MM.1S (cell line): Measurements from ENCODE around the gene MOB3B.

Source experiments
- DNase-seq: peaks from one replicate; pipeline ENCODE4 v3.0.0-alpha.2; 2015
- H2AFZ ChIP-seq: fragments of 300-600 bp; sonication (generic); 2 replicates; pipeline ENCODE4 v1.6.0; 2016; ENCODE audit warnings: antibody characterized with exemption, low read length
- H3F3A ChIP-seq: fragments of 300-600 bp; sonication (generic); 2 replicates; pipeline ENCODE4 v1.6.1; 2016; ENCODE audit warnings: mild to moderate bottlenecking, antibody characterized with exemption, low read length, moderate library complexity, mixed read lengths; ENCODE audit not compliant: insufficient read depth
- H3K27ac ChIP-seq: fragments of 300-600 bp; sonication (generic); 2 replicates; pipeline ENCODE4 v1.5.1; 2016; ENCODE audit warnings: mild to moderate bottlenecking, low read length
- H3K27me3 ChIP-seq: fragments of 300-600 bp; sonication (generic); replicated peaks from 2 replicates; pipeline ENCODE4 v1.6.0; 2016; ENCODE audit warnings: low read length; ENCODE audit not compliant: insufficient read depth
- H3K36me3 ChIP-seq: fragments of 300-600 bp; sonication (generic); replicated peaks from 2 replicates; pipeline ENCODE4 v1.6.1; 2016; ENCODE audit warnings: mild to moderate bottlenecking, low read length, mixed read lengths; ENCODE audit not compliant: insufficient read depth
- H3K4me1 ChIP-seq: fragments of 300-600 bp; sonication (generic); 2 replicates; pipeline ENCODE4 v1.6.1; 2016; ENCODE audit warnings: low read length, mixed read lengths
- H3K4me2 ChIP-seq: fragments of 300-600 bp; sonication (generic); 2 replicates; pipeline ENCODE4 v1.6.0; 2016; ENCODE audit warnings: low read depth, low read length
- H3K4me3 ChIP-seq: fragments of 300-600 bp; sonication (generic); 2 replicates; pipeline ENCODE4 v1.5.1; 2016; ENCODE audit warnings: low read length, mixed read lengths
- H3K79me2 ChIP-seq: fragments of 300-600 bp; sonication (generic); 2 replicates; pipeline ENCODE4 v1.6.1; 2016; ENCODE audit warnings: mixed run types, low read length, mixed read lengths
- H3K9ac ChIP-seq: fragments of 300-600 bp; sonication (generic); 2 replicates; pipeline ENCODE4 v1.6.1; 2016; ENCODE audit warnings: low read length, mixed read lengths
- H3K9me2 ChIP-seq: fragments of 300-600 bp; sonication (generic); replicated peaks from 2 replicates; pipeline ENCODE4 v1.6.1; 2016; ENCODE audit warnings: mild to moderate bottlenecking, low read length, mixed read lengths; ENCODE audit not compliant: insufficient read depth
- H3K9me3 ChIP-seq: fragments of 300-600 bp; sonication (generic); replicated peaks from 2 replicates; pipeline ENCODE4 v1.6.1; 2016; ENCODE audit warnings: mild to moderate bottlenecking, low read length, mixed read lengths; ENCODE audit not compliant: insufficient read depth
- H4K20me1 ChIP-seq: fragments of 300-600 bp; sonication (generic); 2 replicates; pipeline ENCODE4 v1.6.1; 2016; ENCODE audit warnings: mild to moderate bottlenecking, low read length, moderate library complexity, mixed read lengths; ENCODE audit not compliant: insufficient read depth
- CTCF ChIP-seq: fragments of 300-600 bp; sonication (generic); IDR thresholded peaks from 2 replicates; pipeline ENCODE4 v1.5.1; 2016; ENCODE audit warnings: antibody characterized with exemption, low read length, mixed read lengths
- EZH2 ChIP-seq: fragments of 300-600 bp; sonication (generic); optimal IDR thresholded peaks from 2 replicates; pipeline ENCODE3; 2017; ENCODE audit warnings: low read depth, mild to moderate bottlenecking, antibody characterized with exemption, low read length, mixed read lengths
- EZH2phosphoT487 ChIP-seq: fragments of 300-600 bp; sonication (generic); IDR thresholded peaks from 2 replicates; pipeline ENCODE4 v1.6.1; 2018; ENCODE audit warnings: antibody characterized with exemption, low read length

Gene MOB3B

GRCh38 chr9:27560457-27560856 is 30.8 kb upstream of the MOB3B start:
- TF ChIP-seq EZH2 (no peak), EZH2phosphoT487 (no peak), CTCF (no peak)
- no peaks in the 10 kb centered on the region for H3K27me3 ChIP-seq
- DNase-seq: no peak
- no peak overlapping the region for H2AFZ ChIP-seq
- H3K9me2 ChIP-seq: no peaks in the 10 kb centered on the region
- no peaks in the 10 kb centered on the region for H3K36me3 ChIP-seq
- H3K4me2 ChIP-seq: no peak overlapping the region
- no peak overlapping the region for H3K4me3 ChIP-seq
- no peaks in the 10 kb centered on the region for H3F3A ChIP-seq
- no peaks in the 10 kb centered on the region for H3K9me3 ChIP-seq
- no peaks in the 10 kb centered on the region for H3K79me2 ChIP-seq
- no peaks in the 10 kb centered on the region for H3K4me1 ChIP-seq
- H4K20me1 ChIP-seq: no peaks in the 10 kb centered on the region
- no peak overlapping the region for H3K27ac ChIP-seq
- H3K9ac ChIP-seq: no peak overlapping the region

GRCh38 chr9:27558307-27558706 is 28.7 kb upstream of the MOB3B start:
- Histone ChIP-seq H4K20me1 (no peaks in the 10 kb centered on the region), H3K4me2 (no peak overlapping the region), H3K27ac (no peak overlapping the region), H3K9me3 (no peaks in the 10 kb centered on the region), H3F3A (no peaks in the 10 kb centered on the region), H3K27me3 (no peaks in the 10 kb centered on the region), H3K9me2 (no peaks in the 10 kb centered on the region), H2AFZ (no peak overlapping the region), H3K36me3 (no peaks in the 10 kb centered on the region), H3K4me3 (no peak overlapping the region), H3K4me1 (no peaks in the 10 kb centered on the region), H3K9ac (no peak overlapping the region), H3K79me2 (no peaks in the 10 kb centered on the region)
- TF ChIP-seq EZH2 (no peak), EZH2phosphoT487 (no peak), CTCF (no peak)
- no peak for DNase-seq

- Histone ChIP-seq H2AFZ (no peak overlapping the region), H3K27me3 (no peaks in the 10 kb centered on the region), H3K79me2 (no peaks in the 10 kb centered on the region), H3K9me2 (no peaks in the 10 kb centered on the region), H3F3A (no peaks in the 10 kb centered on the region), H3K9ac (no peak overlapping the region), H3K4me3 (no peak overlapping the region), H3K9me3 (no peaks in the 10 kb centered on the region), H3K4me2 (no peak overlapping the region), H3K27ac (no peak overlapping the region), H3K4me1 (no peaks in the 10 kb centered on the region), H4K20me1 (no peaks in the 10 kb centered on the region), H3K36me3 (no peaks in the 10 kb centered on the region)
- no peak for DNase-seq
- no peak for TF ChIP-seq EZH2
- TF ChIP-seq EZH2phosphoT487: no peak
- no peak for TF ChIP-seq CTCF
Observed at GRCh38 chr9:27556470-27556869, 26.9 kb upstream of the MOB3B start.
